CD14-positive monocyte (primary cell): ENCODE results near the gene OXCT1. TPM values are rescaled to one million over a fixed set of nuclear protein-coding genes. Genes with fewer than 3 reads are reported as not detected.

Experiments
- DNase-seq, 3 donors: peaks; one replicate each; pipeline ENCODE4 v3.0.0-alpha.2; 2011 to 2022
- H2AFZ ChIP-seq: 2 replicates; pipeline ENCODE4 v1.6.0; 2012; ENCODE audit warnings: mild to moderate bottlenecking, low read depth, low read length, inconsistent platforms; ENCODE audit not compliant: insufficient read depth, poor library complexity, severe bottlenecking
- H3K27ac ChIP-seq, 2 donors: 1 replicate in 1 of 2; 2 replicates in 1 of 2; pipeline ENCODE4 v1.5.1; 2012 to 2013; ENCODE audit warnings: low read length in 2 of 2, control low read depth in 1 of 2, inconsistent platforms in 1 of 2, low read depth in 1 of 2, mild to moderate bottlenecking in 1 of 2
- H3K27me3 ChIP-seq, 2 donors: one replicate each; pipeline versions ENCODE4 v1.6.0 to v1.6.1; 2011 to 2013; ENCODE audit warnings: low read length in 2 of 2; ENCODE audit not compliant: control insufficient read depth in 2 of 2, insufficient read depth in 2 of 2
- H3K36me3 ChIP-seq, 2 donors: replicated peaks in 1 of 2; 1 replicate in 1 of 2; 2 replicates in 1 of 2; pipeline versions ENCODE4 v1.5.1 to v1.6.1; 2012 to 2013; ENCODE audit warnings: low read length in 2 of 2, control low read depth in 1 of 2, inconsistent platforms in 1 of 2, mild to moderate bottlenecking in 1 of 2; ENCODE audit not compliant: insufficient read depth in 2 of 2, control insufficient read depth in 1 of 2
- H3K4me1 ChIP-seq, 2 donors: 1 replicate in 1 of 2; 2 replicates in 1 of 2; pipeline versions ENCODE4 v1.5.1 to v1.6.1; 2012 to 2013; ENCODE audit warnings: low read length in 2 of 2, control low read depth in 1 of 2, inconsistent platforms in 1 of 2, mild to moderate bottlenecking in 1 of 2, moderate library complexity in 1 of 2; ENCODE audit not compliant: insufficient read depth in 2 of 2, control insufficient read depth in 1 of 2
- H3K4me2 ChIP-seq: replicated peaks from 2 replicates; pipeline ENCODE3; 2012; ENCODE audit warnings: low read length, moderate library complexity, mild to moderate bottlenecking; ENCODE audit not compliant: poor library complexity, severe bottlenecking; ENCODE audit errors: extremely low read depth
- H3K4me3 ChIP-seq, 3 experiments: fragments of 200-600 bp in 1 of 3; sonication (generic) in 1 of 3; replicated peaks in 1 of 3; 1 replicate in 2 of 3; 2 replicates in 1 of 3; pipeline ENCODE4 v1.5.1; 2011 to 2013; ENCODE audit warnings: low read length in 3 of 3, mild to moderate bottlenecking in 3 of 3, control low read depth in 2 of 3, low read depth in 2 of 3, inconsistent platforms in 1 of 3, moderate library complexity in 1 of 3
- H3K79me2 ChIP-seq: 2 replicates; pipeline ENCODE4 v1.6.0; 2012; ENCODE audit warnings: mild to moderate bottlenecking, control low read depth, inconsistent platforms, low read length, moderate library complexity; ENCODE audit not compliant: insufficient read depth
- H3K9ac ChIP-seq: 2 replicates; pipeline ENCODE4 v1.6.0; 2017; ENCODE audit warnings: low read length, mild to moderate bottlenecking; ENCODE audit not compliant: insufficient read depth, poor library complexity, severe bottlenecking
- H3K9me3 ChIP-seq, 2 donors: replicated peaks in 1 of 2; 1 replicate in 1 of 2; 2 replicates in 1 of 2; pipeline versions ENCODE4 v1.5.1 to v1.6.1; 2012 to 2013; ENCODE audit warnings: low read length in 2 of 2, control low read depth in 1 of 2; ENCODE audit not compliant: control insufficient read depth in 1 of 2, insufficient read depth in 1 of 2
- H4K20me1 ChIP-seq: 2 replicates; pipeline ENCODE4 v1.6.0; 2012; ENCODE audit warnings: mild to moderate bottlenecking, low read length, control low read depth, moderate library complexity; ENCODE audit not compliant: insufficient read depth
- H3K27ac Mint-ChIP-seq, 7 donors: one replicate each; pipeline ENCODE4 v1.8.0; 2020; ENCODE audit warnings: mild to moderate bottlenecking in 7 of 7, mixed read lengths in 7 of 7, moderate library complexity in 6 of 7, inconsistent platforms in 2 of 7
- H3K27me3 Mint-ChIP-seq, 3 donors: one replicate each; pipeline ENCODE4 v1.8.0; 2021 to 2022; ENCODE audit warnings: low read depth in 3 of 3, mild to moderate bottlenecking in 3 of 3, mixed read lengths in 3 of 3, moderate library complexity in 3 of 3, inconsistent platforms in 1 of 3
- H3K36me3 Mint-ChIP-seq, 2 donors: one replicate each; pipeline ENCODE4 v1.8.0; 2020; ENCODE audit warnings: mixed read lengths in 2 of 2, inconsistent platforms in 1 of 2, mild to moderate bottlenecking in 1 of 2
- H3K4me1 Mint-ChIP-seq: one replicate; pipeline ENCODE4 v1.8.0; 2020; ENCODE audit warnings: mild to moderate bottlenecking, mixed read lengths
- H3K4me3 Mint-ChIP-seq, 2 donors: one replicate each; pipeline ENCODE4 v1.8.0; 2020; ENCODE audit warnings: mild to moderate bottlenecking in 2 of 2, mixed read lengths in 2 of 2, moderate library complexity in 1 of 2
- H3K9me3 Mint-ChIP-seq, 7 donors: one replicate each; pipeline ENCODE4 v1.8.0; 2020 to 2022; ENCODE audit warnings: mixed read lengths in 7 of 7, mild to moderate bottlenecking in 6 of 7, moderate library complexity in 6 of 7, inconsistent platforms in 2 of 7
- CTCF ChIP-seq: fragments of 200-600 bp; IDR thresholded peaks from one replicate; pipeline ENCODE4 v1.8.0; 2022; ENCODE audit warnings: antibody characterized with exemption, mild to moderate bottlenecking
- WGBS: methylation state at CpG from one replicate; pipeline ENCODE4 v1.1.5; 2013; ENCODE audit warnings: missing lambda C conversion rate; ENCODE audit not compliant: insufficient coverage; 5-methylcytosine and 5-hydroxymethylcytosine counted together
- intact Hi-C, 2 donors: fragments of 100-400 bp; cut with micrococcal nuclease; formaldehyde crosslinking; loops; one replicate each; pipeline versions ENCODE4 v1.15.0 to v1.15.1; 2023
- polyA plus RNA-seq, 3 donors: library from polyadenylated mRNA; depleted of rRNA in 1 of 3; unstranded in 2 of 3; stranded (reverse) in 1 of 3; fragments of 300-500 nt in 2 of 3; fragments of >200 nt in 1 of 3; fragmentation: Illumina TruSeq in 2 of 3; gene quantifications; 1 replicate in 2 of 3; 2 replicates in 1 of 3; pipeline ENCODE4 v1.2.3, GENCODE V29; 2012 to 2021

The OXCT1 gene
- polyA plus RNA-seq, 3 donors = 1.3 to 3.4 (median 1.9) TPM

- Histone ChIP-seq H3K79me2 (no peaks in the 10 kb centered on the region), H2AFZ (no peak overlapping the region), H3K27me3 (no peaks in the 10 kb centered on the region), H3K27ac (no peak overlapping the region), H3K4me1 (no peaks in the 10 kb centered on the region), H3K9ac (no peak overlapping the region), H3K4me2 (no peak overlapping the region), H3K9me3 (no peaks in the 10 kb centered on the region), H4K20me1 (no peaks in the 10 kb centered on the region), H3K36me3 (peaks cover 0 to 20% of the 10 kb centered on the region in 2 donors), H3K4me3 (no peak overlapping the region)
- peaks cover 0 to 1% (median 0%) of the 10 kb centered on the region in 7 donors for H3K9me3 Mint-ChIP-seq
- intact Hi-C loops = no loop called here
- no peaks in the 10 kb centered on the region for H3K4me1 Mint-ChIP-seq
- no peaks in the 10 kb centered on the region for H3K27me3 Mint-ChIP-seq
- no peak overlapping the region for H3K4me3 Mint-ChIP-seq
- no peak overlapping the region for H3K27ac Mint-ChIP-seq
- DNase-seq = no peak
- H3K36me3 Mint-ChIP-seq = peaks cover 15 to 18% of the 10 kb centered on the region in 2 donors
- TF ChIP-seq CTCF = no peak
Measured at GRCh38 chr5:41796061-41796460, 74.2 kb downstream of the OXCT1 start.

GRCh38 chr5:41795125-41795524, 75.1 kb downstream of the OXCT1 start:
- H3K36me3 Mint-ChIP-seq = peaks cover 15% of the 10 kb centered on the region in 2 donors
- no peak overlapping the region for H3K4me3 ChIP-seq
- WGBS = 95% methylated on average over 4 of the region's 6 CpGs
- no peaks in the 10 kb centered on the region for H3K27me3 ChIP-seq
- no peaks in the 10 kb centered on the region for H4K20me1 ChIP-seq
- no peaks in the 10 kb centered on the region for H3K27me3 Mint-ChIP-seq
- H3K4me2 ChIP-seq = no peak overlapping the region
- no peak overlapping the region for H3K4me3 Mint-ChIP-seq
- no peak for DNase-seq
- H3K9me3 Mint-ChIP-seq = peaks cover 0 to 1% (median 0%) of the 10 kb centered on the region in 7 donors
- H3K4me1 Mint-ChIP-seq = no peaks in the 10 kb centered on the region
- no peak overlapping the region for H3K27ac ChIP-seq
- peaks cover 0 to 11% of the 10 kb centered on the region in 2 donors for H3K36me3 ChIP-seq
- H2AFZ ChIP-seq = no peak overlapping the region
- intact Hi-C loops = no loop called here
- no peak overlapping the region for H3K27ac Mint-ChIP-seq
- H3K79me2 ChIP-seq = no peaks in the 10 kb centered on the region
- no peaks in the 10 kb centered on the region for H3K4me1 ChIP-seq
- no peaks in the 10 kb centered on the region for H3K9me3 ChIP-seq
- no peak for TF ChIP-seq CTCF
- H3K9ac ChIP-seq = no peak overlapping the region
